GM12878 (cell line): Measurements from ENCODE around the gene RALGPS1. TPM values are rescaled to one million over a fixed set of nuclear protein-coding genes. Genes with fewer than 3 reads are reported as not detected.

ENCODE experiments used
- ATAC-seq: fragments of 200-7000 bp; cut with Tn5 transposase; 3 replicates; pipeline ENCODE4 v1.9.1; 2020; ENCODE audit warnings: mild to moderate bottlenecking, moderate library complexity
- BruUV-seq: library from RNA; stranded (reverse); fragments of 400-500 nt; replicated peaks from 2 replicates; lab custom pipeline; 2021; lab: Mats Ljungman, UMichigan
- CTCF ChIA-PET: fragments of 300-600 bp; sonication (Branson Sonifier 250); formaldehyde crosslinking; extraction: SDS; loops from one replicate; lab custom pipeline; 2021; ENCODE audit warnings: inconsistent platforms; lab: Yijun Ruan, JAX
- POLR2A ChIA-PET: fragments of 350-600 bp; formaldehyde crosslinking; extraction: SDS; loops from one replicate; lab custom pipeline; 2021; ENCODE audit warnings: inconsistent platforms; lab: Charles Lee
- RAD21 ChIA-PET: fragments of 300-600 bp; sonication (Branson Sonifier 250); formaldehyde crosslinking; loops from one replicate; lab custom pipeline; 2023; ENCODE audit warnings: antibody characterized with exemption; ENCODE audit not compliant: unreplicated experiment; lab: Charles Lee
- SMC1A ChIA-PET: fragments of 300-600 bp; sonication (Branson Sonifier 250); formaldehyde crosslinking; loops from one replicate; lab custom pipeline; 2023; ENCODE audit not compliant: unreplicated experiment, uncharacterized antibody; lab: Charles Lee
- DNase-seq: peaks from one replicate; pipeline ENCODE4 v3.0.0-alpha.2; 2011; ENCODE audit warnings: low read depth, low spot score
- FAIRE-seq: peaks from 3 replicates; lab custom pipeline; 2011; peaks lifted over from hg19 to GRCh38; lab: Jason Lieb, UNC
- H2AFZ ChIP-seq: 2 replicates; pipeline ENCODE4 v1.6.0; 2011; ENCODE audit warnings: low read depth, low read length, control low read depth; ENCODE audit not compliant: control insufficient read depth
- H3K27ac ChIP-seq: 2 replicates; pipeline ENCODE4 v1.5.1; 2011; ENCODE audit warnings: control low read depth; ENCODE audit not compliant: control insufficient read depth, insufficient read depth
- H3K27me3 ChIP-seq, 2 experiments: replicated peaks in 1 of 2; 2 replicates each; pipeline versions ENCODE4 v1.6.0 to v1.6.1; 2011; ENCODE audit warnings: low read length in 1 of 2; ENCODE audit not compliant: control insufficient read depth in 2 of 2, insufficient read depth in 2 of 2
- H3K36me3 ChIP-seq, 2 experiments: 2 replicates each; pipeline ENCODE4 v1.5.1; 2011; ENCODE audit warnings: low read length in 1 of 2; ENCODE audit not compliant: control insufficient read depth in 2 of 2, insufficient read depth in 2 of 2
- H3K4me1 ChIP-seq: 2 replicates; pipeline ENCODE4 v1.6.1; 2011; ENCODE audit warnings: mild to moderate bottlenecking, low read length, moderate library complexity, mixed read lengths; ENCODE audit not compliant: control insufficient read depth, insufficient read depth
- H3K4me2 ChIP-seq: 2 replicates; pipeline ENCODE4 v1.6.0; 2011; ENCODE audit warnings: control low read depth; ENCODE audit not compliant: control insufficient read depth, insufficient read depth
- H3K4me3 ChIP-seq: fragments of 200-600 bp; sonication (generic); 2 replicates; pipeline ENCODE4 v1.5.1; 2016
- H3K79me2 ChIP-seq: 2 replicates; pipeline ENCODE4 v1.6.0; 2011; ENCODE audit warnings: low read length; ENCODE audit not compliant: control insufficient read depth, insufficient read depth
- H3K9ac ChIP-seq: 2 replicates; pipeline ENCODE4 v1.8.0; 2011; ENCODE audit warnings: low read length, control low read depth, mixed read lengths; ENCODE audit not compliant: control insufficient read depth, insufficient read depth
- H3K9me3 ChIP-seq: replicated peaks from 3 replicates; pipeline ENCODE4 v1.5.1; 2011; ENCODE audit warnings: mild to moderate bottlenecking, low read length; ENCODE audit not compliant: control insufficient read depth, insufficient read depth
- H4K20me1 ChIP-seq: 2 replicates; pipeline ENCODE4 v1.6.0; 2011; ENCODE audit not compliant: control insufficient read depth, insufficient read depth
- FOXK2 ChIP-seq: fragments of 450-650 bp; IDR thresholded peaks from 2 replicates; pipeline ENCODE4 v1.6.1; 2017; ENCODE audit warnings: mild to moderate bottlenecking, moderate library complexity
- NFXL1 ChIP-seq: fragments of 450-650 bp; IDR thresholded peaks from 2 replicates; pipeline ENCODE4 v1.6.1; 2017; ENCODE audit warnings: antibody characterized with exemption, mild to moderate bottlenecking, borderline replicate concordance
- PRDM15 ChIP-seq: fragments of 450-650 bp; formaldehyde crosslinking; IDR thresholded peaks from 2 replicates; pipeline ENCODE4 v1.4.0; 2020; ENCODE audit warnings: mild to moderate bottlenecking, moderate library complexity
- REST ChIP-seq: IDR thresholded peaks from 2 replicates; pipeline ENCODE4 v1.6.1; 2012; ENCODE audit warnings: mild to moderate bottlenecking, low read depth, low read length
- USF2 ChIP-seq: IDR thresholded peaks from 2 replicates; pipeline ENCODE4 v1.6.1; 2011; ENCODE audit warnings: low read depth, low read length, improper control_type of control experiment, borderline replicate concordance
- WGBS: methylation state at CpG from one replicate; pipeline ENCODE4 v1.1.6; 2016; ENCODE audit warnings: low lambda C conversion rate; ENCODE audit not compliant: insufficient replicate concordance, insufficient coverage; ENCODE audit errors: missing lambda C conversion rate; 5-methylcytosine and 5-hydroxymethylcytosine counted together
- in situ Hi-C: fragments of 300-500 bp; cut with MboI; formaldehyde crosslinking; loops from 9 replicates; pipeline ENCODE4 v1.14.3; 2018; ENCODE audit warnings: mixed read lengths
- intact Hi-C: fragments of 100-400 bp; cut with micrococcal nuclease; formaldehyde crosslinking; loops from one replicate; pipeline ENCODE4 v1.14.2; 2022; ENCODE audit not compliant: unreplicated experiment
- polyA plus RNA-seq, 11 experiments: library from polyadenylated mRNA; depleted of rRNA in 4 of 11; unstranded in 6 of 11; stranded (reverse) in 5 of 11; fragments of >200 nt; fragmentation: Nextera tagmentation in 4 of 11; fragmentation: Illumina TruSeq in 1 of 11; extraction: Ambion mirVana in 4 of 11; extraction: Trizol in 1 of 11; gene quantifications; 1 replicate in 1 of 11; 2 replicates in 10 of 11; pipeline versions ENCODE4 v1.2.1 to v1.2.3, GENCODE V29; 2011 to 2016; ENCODE audit warnings: inconsistent platforms in 2 of 11, missing spikeins in 2 of 11, low read depth in 1 of 11
- total RNA-seq, 4 experiments: library from RNA; depleted of rRNA in 3 of 4; stranded (reverse); fragments of >200 nt in 3 of 4; fragmentation: Illumina TruSeq in 1 of 4; extraction: Trizol in 1 of 4; gene quantifications; 2 replicates each; pipeline versions ENCODE4 v1.2.1 to v1.2.3, GENCODE V29; 2013 to 2021
- TF ChIP-seq, protein P1 (sequence below): IDR thresholded peaks from 2 replicates; pipeline ENCODE4 v1.6.1; 2011; ENCODE audit warnings: low read depth, mild to moderate bottlenecking, low read length, moderate library complexity, borderline replicate concordance; ENCODE audit errors: extremely low read depth

The RALGPS1 gene
- total and polyA plus RNA-seq, 10 of the 15 experiments (the other 5 are each of a cell fraction or from before 2014, with no cell fraction given), result 0.13 to 5.6 (median 2.7) TPM

GRCh38 chr9:127173063-127173462 is 258.5 kb downstream of the RALGPS1 start:
- no peaks in the 10 kb centered on the region for H3K9me3 ChIP-seq
- H3K4me1 ChIP-seq, result no peaks in the 10 kb centered on the region
- ATAC-seq (no peak), FAIRE-seq (no peak), DNase-seq (no peak)
- WGBS, result 85% methylated on average over 4 of the region's 4 CpGs
- CTCF ChIA-PET, result interaction anchor here (0.7 to 4.2 kb wide), 5 partner anchors 11 to 562 kb away, joined by 3 to 24 read pairs (median 4); partner anchors contain the start of gene TOR2A
- no peak overlapping the region for H3K9ac ChIP-seq
- H4K20me1 ChIP-seq, result no peaks in the 10 kb centered on the region
- H3K27me3 ChIP-seq, result no peaks in the 10 kb centered on the region
- in situ Hi-C loops (no loop called here), intact Hi-C loops (no loop called here)
- no peaks in the 10 kb centered on the region; a peak in 1 of 4 replicates for H3K36me3 ChIP-seq
- SMC1A ChIA-PET, result interaction anchor here (0.9 to 28.4 kb wide), 5 partner anchors 11 to 201 kb away, joined by 3 to 812 read pairs (median 3); no protein-coding TSS in a partner anchor
- no peaks in the 10 kb centered on the region for H3K79me2 ChIP-seq
- TF ChIP-seq REST (no peak), NFXL1 (no peak), PRDM15 (CRISPR knock-in tag) (no peak), USF2 (no peak), FOXK2 (no peak)
- TF ChIP-seq, protein P1, sequence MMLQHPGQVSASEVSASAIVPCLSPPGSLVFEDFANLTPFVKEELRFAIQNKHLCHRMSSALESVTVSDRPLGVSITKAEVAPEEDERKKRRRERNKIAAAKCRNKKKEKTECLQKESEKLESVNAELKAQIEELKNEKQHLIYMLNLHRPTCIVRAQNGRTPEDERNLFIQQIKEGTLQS, result no peak
- H3K27ac ChIP-seq, result no peak overlapping the region
- POLR2A ChIA-PET, result interaction anchor here (0.8 to 4.6 kb wide), 5 partner anchors 8 to 165 kb away, joined by 3 to 28 read pairs (median 5); no protein-coding TSS in a partner anchor
- no TSS peak for BruUV-seq
- H3K4me2 ChIP-seq, result no peak overlapping the region
- H3K4me3 ChIP-seq, result no peak overlapping the region
- RAD21 ChIA-PET, result interaction anchor here (1.0 to 16.8 kb wide), 6 partner anchors 10 to 231 kb away, joined by 3 to 515 read pairs (median 4); no protein-coding TSS in a partner anchor
- no peak overlapping the region for H2AFZ ChIP-seq
